HFF-Myc (cell line): ENCODE measurements around the gene CST2.
"Not testable (repeated sequence)": the region's sequence is repeated elsewhere in the genome, so short reads cannot be mapped to it uniquely, and the experiment has no call there.

Experiments used
- DNase-seq: peaks from one replicate; pipeline ENCODE4 v3.0.0-alpha.2; 2011; ENCODE audit warnings: low read depth; ENCODE audit errors: extremely low read depth
- H3K4me3 ChIP-seq: replicated peaks from 2 replicates; pipeline ENCODE4 v1.5.1; 2011; ENCODE audit warnings: low read depth, mild to moderate bottlenecking, control low read depth, low read length
- CTCF ChIP-seq: IDR thresholded peaks from 2 replicates; pipeline ENCODE4 v1.5.1; 2012; ENCODE audit warnings: mild to moderate bottlenecking, low read depth, low read length, control low read depth; ENCODE audit errors: missing control alignments

The CST2 gene

GRCh38 chr20:23841693-23842092 lies 15.2 kb upstream of the CST2 start:
- no peak for DNase-seq
- no peak for TF ChIP-seq CTCF
- no peak overlapping the region for H3K4me3 ChIP-seq

GRCh38 chr20:23835716-23836115 lies 9.2 kb upstream of the CST2 start:
- H3K4me3 ChIP-seq = no peak overlapping the region
- no peak for DNase-seq
- TF ChIP-seq CTCF = no peak

GRCh38 chr20:23832775-23833513 lies 6.4 kb upstream of the CST2 start:
- DNase-seq = no peak
- no peak for TF ChIP-seq CTCF
- no peak overlapping the region for H3K4me3 ChIP-seq

GRCh38 chr20:23831961-23832360 lies 5.4 kb upstream of the CST2 start:
- DNase-seq = peak; percentile 19
- H3K4me3 ChIP-seq = not testable (repeated sequence)

GRCh38 chr20:23823621-23824324 lies 2.8 kb downstream of the CST2 start:
- no peak overlapping the region for H3K4me3 ChIP-seq
- DNase-seq = no peak
- no peak for TF ChIP-seq CTCF

GRCh38 chr20:23823111-23823510 lies 3.4 kb downstream of the CST2 start:
- no peak for TF ChIP-seq CTCF
- DNase-seq = no peak

GRCh38 chr20:23820493-23820892 lies 6.0 kb downstream of the CST2 start:
- H3K4me3 ChIP-seq = no peak overlapping the region
- TF ChIP-seq CTCF = no peak
- no peak for DNase-seq

More at GRCh38 chr20:23823111-23823510, 3.4 kb downstream of the CST2 start:
- no peak overlapping the region for H3K4me3 ChIP-seq

- not testable (repeated sequence) for H3K4me3 ChIP-seq, DNase-seq
Observed at GRCh38 chr20:23811559-23811958, 15.0 kb downstream of the CST2 start.

- H3K4me3 ChIP-seq, DNase-seq: not testable (repeated sequence)
Observed at GRCh38 chr20:23810349-23810748, 16.2 kb downstream of the CST2 start.
